Spleen (tissue), 11 donors: ENCODE results near the gene FOXL2NB. TPM values are rescaled to one million over a fixed set of nuclear protein-coding genes. Genes with fewer than 3 reads are reported as not detected.
A peak's percentile ranks its signal among the peaks of the same experiment; 100 is the strongest.

ENCODE experiments used
- DNase-seq: peaks from one replicate; pipeline ENCODE4 v3.0.0-alpha.2; 2020
- H3K27ac ChIP-seq, 8 donors: fragments of 200-600 bp; sonication (generic) in 7 of 8; 1 replicate in 4 of 8; 2 replicates in 4 of 8; pipeline versions ENCODE4 v1.5.0 to v1.8.0; 2016 to 2021; ENCODE audit warnings: inconsistent platforms in 4 of 8, mild to moderate bottlenecking in 4 of 8, moderate library complexity in 1 of 8
- H3K27me3 ChIP-seq, 7 donors: fragments of 200-600 bp; sonication (generic) in 6 of 7; replicated peaks in 1 of 7; 1 replicate in 4 of 7; 2 replicates in 3 of 7; pipeline versions ENCODE4 v1.5.0 to v1.8.0; 2016 to 2021; ENCODE audit warnings: inconsistent platforms in 3 of 7, mild to moderate bottlenecking in 1 of 7
- H3K36me3 ChIP-seq, 6 donors: fragments of 200-600 bp; sonication (generic) in 5 of 6; 1 replicate in 4 of 6; 2 replicates in 2 of 6; pipeline versions ENCODE4 v1.5.0 to v1.8.0; 2016 to 2021; ENCODE audit warnings: inconsistent platforms in 2 of 6
- H3K4me1 ChIP-seq, 6 donors: fragments of 200-600 bp; sonication (generic) in 5 of 6; 1 replicate in 3 of 6; 2 replicates in 3 of 6; pipeline versions ENCODE4 v1.5.0 to v1.8.0; 2016 to 2021; ENCODE audit warnings: inconsistent platforms in 3 of 6
- H3K4me3 ChIP-seq, 8 donors: fragments of 200-600 bp; sonication (generic) in 7 of 8; 1 replicate in 4 of 8; 2 replicates in 4 of 8; pipeline versions ENCODE4 v1.5.0 to v1.8.0; 2016 to 2021; ENCODE audit warnings: inconsistent platforms in 4 of 8, mild to moderate bottlenecking in 4 of 8, moderate library complexity in 2 of 8
- H3K9me3 ChIP-seq, 8 donors: fragments of 200-600 bp; sonication (generic) in 7 of 8; 1 replicate in 4 of 8; 2 replicates in 4 of 8; pipeline versions ENCODE4 v1.5.0 to v1.8.0; 2016 to 2021; ENCODE audit warnings: inconsistent platforms in 4 of 8
- CTCF ChIP-seq, 11 experiments: fragments of 200-600 bp in 7 of 11; fragments of 450-650 bp in 4 of 11; sonication (generic) in 4 of 11; IDR thresholded peaks in 8 of 11; conservative IDR thresholded peaks in 3 of 11; 1 replicate in 7 of 11; 2 replicates in 4 of 11; pipeline versions ENCODE4 v1.4.0 to v1.8.0; 2016 to 2021; ENCODE audit warnings: antibody characterized with exemption in 11 of 11, inconsistent platforms in 4 of 11, mild to moderate bottlenecking in 1 of 11
- POLR2A ChIP-seq, 3 donors: fragments of 450-650 bp; IDR thresholded peaks; one replicate each; pipeline ENCODE4 v1.5.1; 2017; ENCODE audit warnings: antibody characterized with exemption in 3 of 3, mild to moderate bottlenecking in 1 of 3
- POLR2AphosphoS5 ChIP-seq, 3 donors: sonication (generic); formaldehyde crosslinking; IDR thresholded peaks; one replicate each; pipeline ENCODE4 v1.5.1; 2017; ENCODE audit warnings: antibody characterized with exemption in 3 of 3
- WGBS, 5 donors: extraction: QIAGEN DNeasy Blood & Tissue Kit in 3 of 5; methylation state at CpG; one replicate each; pipeline versions ENCODE4 v1.1.5 to v1.1.7; 2013 to 2018; 5-methylcytosine and 5-hydroxymethylcytosine counted together
- intact Hi-C: fragments of 100-400 bp; cut with DNase I; formaldehyde crosslinking; loops from one replicate; pipeline ENCODE4 v1.15.0; 2023; ENCODE audit warnings: low total_unique reads
- polyA plus RNA-seq, 3 donors: library from polyadenylated mRNA; stranded (reverse); fragments of 200-250 nt; gene quantifications; one replicate each; pipeline ENCODE4 v1.2.1, GENCODE V29; 2013
- total RNA-seq, 7 donors: library from RNA; depleted of rRNA in 3 of 7; stranded (reverse); fragments of >200 nt in 3 of 7; fragmentation: NEBNext Ultra II Directional in 4 of 7; extraction: Animal tissue kit (Norgen Biotek cat#: 25700) in 4 of 7; gene quantifications; one replicate each; pipeline versions ENCODE4 v1.1.0 to v1.2.1, GENCODE V29; 2016 to 2021
- donor health status: healthy with polysubstance abuse.
- donor health status: DM: no; HTN: no; CAD: no; lungs with moderate emphysema.
- donor health status: DM: no; HTN: no; CAD: no.
- donor health status: Bipolar disorder and iron deficiency.
- donor health status: healthy.
- donor health status: DM: no; HTN: no; CAD: no.
- donor health status: DM: yes; HTN: yes; CAD: no.

The FOXL2NB gene
- total and polyA plus RNA-seq, 10 donors, result 0.04 TPM; not detected in 9

- Histone ChIP-seq H3K27me3 (peaks cover 24 to 98% (median 80%) of the 10 kb centered on the region in 7 donors), H3K9me3 (no peaks in the 10 kb centered on the region), H3K27ac (no peak overlapping the region), H3K36me3 (no peaks in the 10 kb centered on the region), H3K4me1 (peaks cover 36 to 52% (median 47%) of the 10 kb centered on the region in 6 donors), H3K4me3 (peak overlapping the region in 1 of 8 donors; percentile 65)
- no peak for DNase-seq
- intact Hi-C loops, result no loop called here
- no peak for TF ChIP-seq CTCF (IDR thresholded peaks at IDR 0.05 in 8 of 11, conservative IDR thresholded peaks at IDR 0.05 in 3 of 11)
- no peak for TF ChIP-seq POLR2AphosphoS5 (IDR thresholded peaks at IDR 0.05)
- TF ChIP-seq POLR2A (IDR thresholded peaks at IDR 0.05), result no peak
- WGBS, 5 donors, result 2 to 11% (median 5%) methylated on average over 15 to 48 of the region's 48 CpGs
These were observed 8.8 kb upstream of the FOXL2NB start for GRCh38 chr3:138938056-138938876.

DNA sequence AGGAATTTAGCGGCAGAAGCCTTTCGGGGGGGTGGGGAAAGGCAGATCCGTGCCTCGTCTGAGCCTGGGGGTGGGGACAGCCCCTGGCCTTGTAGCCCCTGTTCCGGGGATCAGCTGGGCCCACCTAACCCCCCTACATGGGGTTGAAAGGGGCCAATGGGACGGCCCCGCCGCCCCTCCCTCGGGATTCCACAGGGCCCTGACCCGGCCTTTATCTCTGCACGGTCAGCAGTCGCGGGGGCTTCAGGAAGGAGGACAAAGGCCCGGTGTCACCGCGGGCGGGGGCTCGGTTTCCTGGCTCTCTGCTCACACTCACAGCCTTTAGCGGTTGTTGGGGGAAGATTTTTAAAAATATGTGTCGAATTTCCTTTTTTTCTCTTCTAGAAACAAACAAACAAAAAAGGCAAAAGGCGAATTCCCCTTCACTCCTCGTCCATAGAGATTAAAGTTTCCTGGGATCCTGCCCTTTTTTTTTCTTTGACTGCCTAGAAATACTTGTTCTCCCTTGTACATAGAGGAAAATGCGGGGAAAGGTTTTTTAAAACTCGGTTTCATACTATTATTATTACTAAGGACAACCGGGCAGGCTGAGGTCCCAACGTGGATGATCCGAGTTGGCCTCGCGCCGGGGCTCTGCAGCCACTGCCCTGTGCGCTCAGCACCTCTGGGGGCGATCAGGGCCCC lies 8.0 kb upstream of the FOXL2NB start:
- H3K9me3 ChIP-seq, result no peaks in the 10 kb centered on the region
- 3 to 6% (median 3%) methylated on average over 27 to 32 of the region's 32 CpGs for WGBS, 5 donors
- H3K4me3 ChIP-seq, result peak overlapping the region in 2 of 8 donors; percentile 10 to 65
- no peaks in the 10 kb centered on the region for H3K36me3 ChIP-seq
- peaks cover 36 to 59% (median 49%) of the 10 kb centered on the region in 6 donors for H3K4me1 ChIP-seq
- peaks cover 30 to 100% (median 88%) of the 10 kb centered on the region in 7 donors for H3K27me3 ChIP-seq
- TF ChIP-seq POLR2AphosphoS5 (IDR thresholded peaks at IDR 0.05) (no peak), POLR2A (IDR thresholded peaks at IDR 0.05) (no peak), CTCF (IDR thresholded peaks at IDR 0.05 in 8 of 11, conservative IDR thresholded peaks at IDR 0.05 in 3 of 11) (no peak)
- no peak for DNase-seq
- intact Hi-C loops, result no loop called here
- H3K27ac ChIP-seq, result no peak overlapping the region

GRCh38 chr3:138939561-138940241 lies 7.3 kb upstream of the FOXL2NB start:
- no peak for DNase-seq
- Histone ChIP-seq H3K27ac (no peak overlapping the region), H3K9me3 (no peaks in the 10 kb centered on the region), H3K4me1 (peaks cover 38 to 66% (median 56%) of the 10 kb centered on the region in 6 donors), H3K4me3 (peak overlapping the region in 2 of 8 donors; percentile 10 to 40), H3K36me3 (no peaks in the 10 kb centered on the region), H3K27me3 (peaks cover 30 to 100% (median 94%) of the 10 kb centered on the region in 7 donors)
- intact Hi-C loops, result no loop called here
- TF ChIP-seq CTCF (IDR thresholded peaks at IDR 0.05 in 8 of 11, conservative IDR thresholded peaks at IDR 0.05 in 3 of 11) (no peak), POLR2AphosphoS5 (IDR thresholded peaks at IDR 0.05) (peak in 1 of 3 donors; percentile 58), POLR2A (IDR thresholded peaks at IDR 0.05) (no peak)
- 2 to 5% (median 5%) methylated on average over 50 to 52 of the region's 52 CpGs for WGBS, 5 donors
